HepG2 (cell line): ENCODE measurements around the gene BRMS1. TPM values are rescaled to one million over a fixed set of nuclear protein-coding genes. Genes with fewer than 3 reads are reported as not detected.

Experiments used
- AGO2 ChIP-seq: fragments of 200-400 bp; formaldehyde crosslinking; optimal IDR thresholded peaks from 2 replicates; pipeline ENCODE3; 2017; ENCODE audit warnings: mild to moderate bottlenecking, low read depth, low read length, moderate library complexity
- ARNT2 ChIP-seq: sonication (generic); formaldehyde crosslinking; IDR thresholded peaks from 2 replicates; pipeline ENCODE4 v1.8.0; 2022; ENCODE audit warnings: mild to moderate bottlenecking, low read depth, missing genetic modification reagents, moderate library complexity
- DZIP1 ChIP-seq: sonication (generic); formaldehyde crosslinking; IDR thresholded peaks from 2 replicates; pipeline ENCODE4 v1.5.0; 2020; ENCODE audit warnings: mild to moderate bottlenecking, missing genetic modification reagents
- NR2C2 ChIP-seq: sonication (generic); formaldehyde crosslinking; IDR thresholded peaks from 2 replicates; pipeline ENCODE4 v1.4.0; 2020; ENCODE audit warnings: missing genetic modification reagents, mild to moderate bottlenecking, moderate library complexity, borderline replicate concordance
- NRL ChIP-seq: sonication (generic); formaldehyde crosslinking; IDR thresholded peaks from 2 replicates; pipeline ENCODE4 v1.5.0; 2020; ENCODE audit warnings: missing genetic modification reagents, mild to moderate bottlenecking, moderate library complexity, borderline replicate concordance
- SAP130 ChIP-seq: IDR thresholded peaks from 2 replicates; pipeline ENCODE4 v1.6.1; 2016; ENCODE audit warnings: low read depth
- SIX4 ChIP-seq: sonication (generic); formaldehyde crosslinking; IDR thresholded peaks from 2 replicates; pipeline ENCODE4 v1.4.0; 2020; ENCODE audit warnings: missing genetic modification reagents
- SNAI1 ChIP-seq: sonication (generic); formaldehyde crosslinking; IDR thresholded peaks from 2 replicates; pipeline ENCODE4 v1.5.0; 2020; ENCODE audit warnings: mild to moderate bottlenecking, missing genetic modification reagents, borderline replicate concordance
- TFDP2 ChIP-seq: sonication (generic); formaldehyde crosslinking; IDR thresholded peaks from 2 replicates; pipeline ENCODE4 v1.4.0; 2020; ENCODE audit warnings: missing genetic modification reagents
- TP53 ChIP-seq: sonication (generic); formaldehyde crosslinking; conservative IDR thresholded peaks from 2 replicates; pipeline ENCODE4 v1.4.0; 2020; ENCODE audit warnings: missing genetic modification reagents
- ZBTB21 ChIP-seq: sonication (generic); formaldehyde crosslinking; IDR thresholded peaks from 2 replicates; pipeline ENCODE4 v1.4.0; 2020; ENCODE audit warnings: missing genetic modification reagents
- ZBTB4 ChIP-seq: sonication (generic); formaldehyde crosslinking; IDR thresholded peaks from 2 replicates; pipeline ENCODE4 v1.4.0; 2020; ENCODE audit warnings: missing genetic modification reagents, mild to moderate bottlenecking, borderline replicate concordance
- ZNF253 ChIP-seq: sonication (generic); formaldehyde crosslinking; IDR thresholded peaks from 2 replicates; pipeline ENCODE4 v1.8.0; 2022; ENCODE audit warnings: mild to moderate bottlenecking, missing genetic modification reagents, borderline replicate concordance
- ZNF512B ChIP-seq: sonication (generic); formaldehyde crosslinking; IDR thresholded peaks from 2 replicates; pipeline ENCODE4 v1.5.1; 2020; ENCODE audit warnings: missing genetic modification reagents, mild to moderate bottlenecking, borderline replicate concordance
- ZNF891 ChIP-seq: sonication (generic); formaldehyde crosslinking; IDR thresholded peaks from 2 replicates; pipeline ENCODE4 v1.5.0; 2020; ENCODE audit warnings: mild to moderate bottlenecking, missing genetic modification reagents
- ZUFSP ChIP-seq: sonication (generic); formaldehyde crosslinking; IDR thresholded peaks from 2 replicates; pipeline ENCODE4 v1.9.0; 2021; ENCODE audit warnings: missing genetic modification reagents, mild to moderate bottlenecking, borderline replicate concordance
- polyA plus RNA-seq, 8 experiments: library from polyadenylated mRNA; depleted of rRNA in 3 of 8; stranded (reverse) in 7 of 8; unstranded in 1 of 8; fragments of >200 nt; fragmentation: Illumina TruSeq in 4 of 8; extraction: Trizol in 4 of 8; gene quantifications; 2 replicates each; pipeline versions ENCODE4 v1.2.1 to v1.2.3, GENCODE V29; 2011 to 2016; ENCODE audit warnings: low read depth in 4 of 8, missing spikeins in 1 of 8, mixed read lengths in 1 of 8; ENCODE audit not compliant: insufficient read depth in 1 of 8
- total RNA-seq, 5 experiments: library from RNA; depleted of rRNA; stranded (reverse); fragments of >200 nt; fragmentation: Illumina TruSeq; extraction: Trizol; gene quantifications; 2 replicates each; pipeline ENCODE4 v1.2.3, GENCODE V29; 2016; ENCODE audit warnings: low read depth in 1 of 5

Gene BRMS1
- total and polyA plus RNA-seq, 2 of the 13 experiments (the other 11 are each of a cell fraction or from before 2014, with no cell fraction given): 15.8 to 55.7 TPM

- no peak for TF ChIP-seq ZBTB4
- TF ChIP-seq ZNF512B (CRISPR knock-in tag): no peak
- no peak for TF ChIP-seq ARNT2 (CRISPR knock-in tag)
- peak; percentile 42 for TF ChIP-seq AGO2
- TF ChIP-seq SAP130 (CRISPR knock-in tag): no peak
- TF ChIP-seq NRL (CRISPR knock-in tag): no peak
- no peak for TF ChIP-seq DZIP1
- 0 out of 2 replicates have a peak, but pooled peaks have one; percentile 2 for TF ChIP-seq TFDP2 (CRISPR knock-in tag)
- TF ChIP-seq SIX4: peak; percentile 84
- TF ChIP-seq ZNF253 (CRISPR knock-in tag): no peak
- no peak for TF ChIP-seq ZUFSP (CRISPR knock-in tag)
- no peak for TF ChIP-seq SNAI1 (CRISPR knock-in tag)
- no peak for TF ChIP-seq ZBTB21
- no peak for TF ChIP-seq TP53
- no peak for TF ChIP-seq ZNF891 (CRISPR knock-in tag)
- no peak for TF ChIP-seq NR2C2 (CRISPR knock-in tag)
These were observed 26.9 kb upstream of the BRMS1 start, which contains the start of gene SLC29A2 (continued) for GRCh38 chr11:66371627-66372415.
